SKM-1 treated with dmso at 0.1 percent for 144 hours (cell line): ENCODE measurements around the gene NCS1.

Source experiments
- DNase-seq: peaks from one replicate; lab custom pipeline; 2025; ENCODE audit not compliant: unreplicated experiment; lab: John Stamatoyannopoulos, UW

NCS1 gene

GRCh38 chr9:130285271-130285670, 113.1 kb downstream of the NCS1 start:
- DNase-seq: no peak

DNA sequence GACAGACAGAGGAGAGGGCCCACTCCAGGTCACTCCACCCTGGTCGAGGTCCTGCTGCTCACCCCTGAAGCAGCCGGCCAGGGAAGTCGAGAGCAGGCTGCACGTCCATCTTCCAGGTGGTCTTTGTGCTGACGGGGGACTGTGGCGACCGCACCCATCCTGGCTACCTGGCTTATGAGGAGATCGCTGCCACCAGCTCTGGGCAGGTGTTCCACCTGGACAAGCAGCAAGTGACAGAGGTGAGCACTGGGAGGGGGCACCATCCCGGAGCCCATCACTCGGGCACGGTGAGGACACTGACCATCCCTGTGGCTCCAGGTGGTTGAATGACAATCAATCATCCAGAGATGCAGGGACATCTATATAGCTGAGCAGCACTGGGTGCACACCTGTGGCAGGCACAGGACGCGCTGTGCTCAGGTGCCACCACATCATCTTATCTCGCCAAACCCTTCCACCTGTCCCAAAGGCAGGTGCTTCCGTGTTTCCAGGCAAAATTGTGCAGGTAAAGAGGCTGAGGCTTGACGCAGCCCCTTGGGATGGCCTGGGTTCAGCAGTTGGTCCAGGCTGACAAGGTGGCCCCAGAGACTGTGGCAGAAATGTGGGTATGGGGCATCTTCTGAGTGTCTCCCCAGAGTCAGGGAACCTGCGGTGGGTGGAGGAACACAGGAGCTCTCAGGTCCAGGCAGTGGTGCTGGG, 114.0 kb downstream of the NCS1 start:
- no peak for DNase-seq
